Kidney epithelial cell (primary cell): ENCODE data around the gene CD81. TPM values are rescaled to one million over a fixed set of nuclear protein-coding genes. Genes with fewer than 3 reads are reported as not detected.

ENCODE experiments used
- DNase-seq: peaks from one replicate; pipeline ENCODE4 v3.0.0-alpha.2; 2010; ENCODE audit warnings: low read depth
- H3K27me3 ChIP-seq: 2 replicates; pipeline ENCODE4 v1.6.0; 2011; ENCODE audit warnings: low read length; ENCODE audit not compliant: control insufficient read depth, insufficient read depth
- H3K36me3 ChIP-seq: 2 replicates; pipeline ENCODE4 v1.5.1; 2011; ENCODE audit warnings: low read length; ENCODE audit not compliant: control insufficient read depth, insufficient read depth
- H3K4me3 ChIP-seq: 2 replicates; pipeline ENCODE4 v1.5.1; 2011; ENCODE audit warnings: low read depth, mild to moderate bottlenecking, control low read depth, low read length
- CTCF ChIP-seq: IDR thresholded peaks from 2 replicates; pipeline ENCODE4 v1.5.1; 2011; ENCODE audit warnings: mild to moderate bottlenecking, moderate library complexity, low read length, control low read depth, inconsistent platforms; ENCODE audit not compliant: insufficient read depth, poor library complexity, severe bottlenecking
- total RNA-seq: library from RNA; depleted of rRNA; stranded (reverse); fragments of >200 nt; gene quantifications from 2 replicates; pipeline ENCODE4 v1.2.3, GENCODE V29; 2015

Gene CD81
- total RNA-seq, 1 donor from 2014 or later = 216 TPM

GRCh38 chr11:2425506-2425905 lies 48.4 kb downstream of the CD81 start:
- DNase-seq = no peak

GRCh38 chr11:2426221-2426620 lies 49.1 kb downstream of the CD81 start:
- H3K27me3 ChIP-seq = peaks cover 5% of the 10 kb centered on the region
- no peaks in the 10 kb centered on the region for H3K36me3 ChIP-seq
- no peak for TF ChIP-seq CTCF
- no peak for DNase-seq
- H3K4me3 ChIP-seq = no peak overlapping the region

More at GRCh38 chr11:2425506-2425905, 48.4 kb downstream of the CD81 start:
- no peak overlapping the region for H3K4me3 ChIP-seq
- H3K27me3 ChIP-seq = peaks cover 9% of the 10 kb centered on the region
- TF ChIP-seq CTCF = no peak
- H3K36me3 ChIP-seq = no peaks in the 10 kb centered on the region

GRCh38 chr11:2426826-2427521 lies 49.9 kb downstream of the CD81 start:
- no peak for DNase-seq
- H3K27me3 ChIP-seq = peaks cover 4% of the 10 kb centered on the region
- H3K4me3 ChIP-seq = no peak overlapping the region
- no peaks in the 10 kb centered on the region for H3K36me3 ChIP-seq
- no peak for TF ChIP-seq CTCF

GRCh38 chr11:2427721-2428321 lies 50.7 kb downstream of the CD81 start:
- DNase-seq = no peak
- Histone ChIP-seq H3K4me3 (no peak overlapping the region), H3K27me3 (peaks cover 6% of the 10 kb centered on the region), H3K36me3 (no peaks in the 10 kb centered on the region)
- TF ChIP-seq CTCF = no peak

- no peaks in the 10 kb centered on the region for H3K36me3 ChIP-seq
- H3K27me3 ChIP-seq = peaks cover 6% of the 10 kb centered on the region
- DNase-seq = no peak
- H3K4me3 ChIP-seq = no peak overlapping the region
- TF ChIP-seq CTCF = peak; percentile 81
Measured at GRCh38 chr11:2428322-2428795, 51.2 kb downstream of the CD81 start.
